ENCODE results near the gene MORN5. TPM values are rescaled to one million over a fixed set of nuclear protein-coding genes. Genes with fewer than 3 reads are reported as not detected.

Gene MORN5
- total and polyA plus RNA-seq, 10 of the 15 experiments (the other 5 are each of a cell fraction or from before 2014, with no cell fraction given): not detected

DNA sequence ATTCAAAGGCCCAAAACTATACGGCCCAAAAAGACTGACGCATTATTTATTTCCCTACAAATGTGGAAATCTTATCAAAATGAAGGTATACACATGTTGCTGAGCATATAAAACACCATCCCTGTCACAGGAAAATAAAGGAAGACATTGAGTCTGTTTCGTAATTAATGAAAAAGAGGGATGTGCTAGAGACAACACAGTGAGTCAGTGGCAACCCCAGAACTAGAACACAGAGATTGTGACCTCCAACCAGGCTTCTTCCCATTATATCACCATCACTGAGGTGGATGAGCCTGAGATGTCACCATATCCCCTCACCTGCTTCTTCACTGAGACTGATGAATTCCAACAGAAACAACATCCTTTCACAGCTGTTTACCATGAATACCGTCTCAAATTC lies 3.9 kb upstream of the MORN5 start:
- H2AFZ ChIP-seq (ENCODE audit: control insufficient read depth, low read depth, low read length): no peak overlapping the region
- ChIA-PET RAD21 (ENCODE audit: unreplicated experiment) (no interaction called here), CTCF (interaction anchor here (0.9 to 7.2 kb wide), 8 partner anchors 11 to 196 kb away, joined by 3 to 43 read pairs (median 4); no protein-coding TSS in a partner anchor), POLR2A (interaction anchor here (0.6 kb wide), 1 partner anchor 9 kb away, joined by 3 read pairs; no protein-coding TSS in a partner anchor), SMC1A (ENCODE audit: uncharacterized antibody, unreplicated experiment) (interaction anchor here (0.7 to 1.2 kb wide), 2 partner anchors 11 to 14 kb away, joined by 4 read pairs; no protein-coding TSS in a partner anchor)
- no peak overlapping the region; the same call in 1 of the 2 replicates for H3K4me2 ChIP-seq (ENCODE audit: control insufficient read depth, insufficient read depth)
- H3K4me1 ChIP-seq (ENCODE audit: control insufficient read depth, insufficient read depth, low read length): no peaks in the 10 kb centered on the region
- no peak overlapping the region for H3K27ac ChIP-seq (ENCODE audit: control insufficient read depth, insufficient read depth)
- H4K20me1 ChIP-seq (ENCODE audit: control insufficient read depth, insufficient read depth): no peaks in the 10 kb centered on the region
- intact Hi-C loops (cut with micrococcal nuclease; ENCODE audit: unreplicated experiment): no loop called here
- H3K27me3 ChIP-seq (replicated peaks in 1 of 2; ENCODE audit: control insufficient read depth in 2 of 2, insufficient read depth in 2 of 2, low read length in 1 of 2): no peaks in the 10 kb centered on the region
- no peaks in the 10 kb centered on the region; a peak in 1 of 4 replicates for H3K36me3 ChIP-seq (ENCODE audit: control insufficient read depth in 2 of 2, insufficient read depth in 2 of 2, low read length in 1 of 2)
- no peak for FAIRE-seq
- no peak overlapping the region for H3K9ac ChIP-seq (ENCODE audit: control insufficient read depth, insufficient read depth, low read length)
- peaks cover 25% of the 10 kb centered on the region for H3K79me2 ChIP-seq (ENCODE audit: control insufficient read depth, insufficient read depth, low read length)
- ATAC-seq: no peak
- 89% methylated on average over 4 of the region's 4 CpGs for WGBS (ENCODE audit: insufficient coverage, insufficient replicate concordance, low lambda C conversion rate, missing lambda C conversion rate)
- no peaks in the 10 kb centered on the region for H3K9me3 ChIP-seq (replicated peaks; ENCODE audit: control insufficient read depth, insufficient read depth, low read length)
- DNase-seq (ENCODE audit: low read depth, low spot score): no peak
- TF ChIP-seq MEF2B (IDR thresholded peaks at IDR 0.05; ENCODE audit: partially characterized antibody, poor library complexity, severe bottlenecking) (no peak), YY1 (IDR thresholded peaks at IDR 0.05; ENCODE audit: low read depth, low read length) (no peak), NRF1 (conservative IDR thresholded peaks at IDR 0.05; ENCODE audit: low read depth, low read length) (no peak), NBN (IDR thresholded peaks at IDR 0.05) (no peak), MYC (IDR thresholded peaks at IDR 0.05; ENCODE audit: insufficient read depth, insufficient read length, insufficient replicate concordance, low read length, severe bottlenecking) (no peak), ESRRA (IDR thresholded peaks at IDR 0.05; ENCODE audit: low read length) (no peak), MTA3 (IDR thresholded peaks at IDR 0.05; ENCODE audit: borderline replicate concordance, low read length) (no peak), POU2F2 (IDR thresholded peaks at IDR 0.05; ENCODE audit: borderline replicate concordance, low read depth, low read length) (no peak), RELA (IDR thresholded peaks at IDR 0.05; ENCODE audit: borderline replicate concordance, partially characterized antibody) (no peak), DPF2 (IDR thresholded peaks at IDR 0.05) (no peak), RAD51 (IDR thresholded peaks at IDR 0.05) (no peak), EED (IDR thresholded peaks at IDR 0.05; ENCODE audit: low read depth) (no peak), NFIC (IDR thresholded peaks at IDR 0.05; ENCODE audit: low read depth, low read length) (no peak)
- TF ChIP-seq, protein P1, sequence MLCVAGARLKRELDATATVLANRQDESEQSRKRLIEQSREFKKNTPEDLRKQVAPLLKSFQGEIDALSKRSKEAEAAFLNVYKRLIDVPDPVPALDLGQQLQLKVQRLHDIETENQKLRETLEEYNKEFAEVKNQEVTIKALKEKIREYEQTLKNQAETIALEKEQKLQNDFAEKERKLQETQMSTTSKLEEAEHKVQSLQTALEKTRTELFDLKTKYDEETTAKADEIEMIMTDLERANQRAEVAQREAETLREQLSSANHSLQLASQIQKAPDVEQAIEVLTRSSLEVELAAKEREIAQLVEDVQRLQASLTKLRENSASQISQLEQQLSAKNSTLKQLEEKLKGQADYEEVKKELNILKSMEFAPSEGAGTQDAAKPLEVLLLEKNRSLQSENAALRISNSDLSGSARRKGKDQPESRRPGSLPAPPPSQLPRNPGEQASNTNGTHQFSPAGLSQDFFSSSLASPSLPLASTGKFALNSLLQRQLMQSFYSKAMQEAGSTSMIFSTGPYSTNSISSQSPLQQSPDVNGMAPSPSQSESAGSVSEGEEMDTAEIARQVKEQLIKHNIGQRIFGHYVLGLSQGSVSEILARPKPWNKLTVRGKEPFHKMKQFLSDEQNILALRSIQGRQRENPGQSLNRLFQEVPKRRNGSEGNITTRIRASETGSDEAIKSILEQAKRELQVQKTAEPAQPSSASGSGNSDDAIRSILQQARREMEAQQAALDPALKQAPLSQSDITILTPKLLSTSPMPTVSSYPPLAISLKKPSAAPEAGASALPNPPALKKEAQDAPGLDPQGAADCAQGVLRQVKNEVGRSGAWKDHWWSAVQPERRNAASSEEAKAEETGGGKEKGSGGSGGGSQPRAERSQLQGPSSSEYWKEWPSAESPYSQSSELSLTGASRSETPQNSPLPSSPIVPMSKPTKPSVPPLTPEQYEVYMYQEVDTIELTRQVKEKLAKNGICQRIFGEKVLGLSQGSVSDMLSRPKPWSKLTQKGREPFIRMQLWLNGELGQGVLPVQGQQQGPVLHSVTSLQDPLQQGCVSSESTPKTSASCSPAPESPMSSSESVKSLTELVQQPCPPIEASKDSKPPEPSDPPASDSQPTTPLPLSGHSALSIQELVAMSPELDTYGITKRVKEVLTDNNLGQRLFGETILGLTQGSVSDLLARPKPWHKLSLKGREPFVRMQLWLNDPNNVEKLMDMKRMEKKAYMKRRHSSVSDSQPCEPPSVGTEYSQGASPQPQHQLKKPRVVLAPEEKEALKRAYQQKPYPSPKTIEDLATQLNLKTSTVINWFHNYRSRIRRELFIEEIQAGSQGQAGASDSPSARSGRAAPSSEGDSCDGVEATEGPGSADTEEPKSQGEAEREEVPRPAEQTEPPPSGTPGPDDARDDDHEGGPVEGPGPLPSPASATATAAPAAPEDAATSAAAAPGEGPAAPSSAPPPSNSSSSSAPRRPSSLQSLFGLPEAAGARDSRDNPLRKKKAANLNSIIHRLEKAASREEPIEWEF (IDR thresholded peaks at IDR 0.05; ENCODE audit: insufficient replicate concordance, low read depth, low read length): no peak
- TF ChIP-seq, protein P2, sequence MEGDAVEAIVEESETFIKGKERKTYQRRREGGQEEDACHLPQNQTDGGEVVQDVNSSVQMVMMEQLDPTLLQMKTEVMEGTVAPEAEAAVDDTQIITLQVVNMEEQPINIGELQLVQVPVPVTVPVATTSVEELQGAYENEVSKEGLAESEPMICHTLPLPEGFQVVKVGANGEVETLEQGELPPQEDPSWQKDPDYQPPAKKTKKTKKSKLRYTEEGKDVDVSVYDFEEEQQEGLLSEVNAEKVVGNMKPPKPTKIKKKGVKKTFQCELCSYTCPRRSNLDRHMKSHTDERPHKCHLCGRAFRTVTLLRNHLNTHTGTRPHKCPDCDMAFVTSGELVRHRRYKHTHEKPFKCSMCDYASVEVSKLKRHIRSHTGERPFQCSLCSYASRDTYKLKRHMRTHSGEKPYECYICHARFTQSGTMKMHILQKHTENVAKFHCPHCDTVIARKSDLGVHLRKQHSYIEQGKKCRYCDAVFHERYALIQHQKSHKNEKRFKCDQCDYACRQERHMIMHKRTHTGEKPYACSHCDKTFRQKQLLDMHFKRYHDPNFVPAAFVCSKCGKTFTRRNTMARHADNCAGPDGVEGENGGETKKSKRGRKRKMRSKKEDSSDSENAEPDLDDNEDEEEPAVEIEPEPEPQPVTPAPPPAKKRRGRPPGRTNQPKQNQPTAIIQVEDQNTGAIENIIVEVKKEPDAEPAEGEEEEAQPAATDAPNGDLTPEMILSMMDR (IDR thresholded peaks at IDR 0.05 in 2 of 3, conservative IDR thresholded peaks at IDR 0.05 in 1 of 3; ENCODE audit: control insufficient read depth in 2 of 3, extremely low read depth in 1 of 3, insufficient read depth in 1 of 3, low read depth in 3 of 3, low read length in 3 of 3): no peak
- no TSS peak for BruUV-seq (replicated peaks)
- in situ Hi-C loops (cut with MboI): no loop called here
- H3K4me3 ChIP-seq: no peak overlapping the region

All from GM12878 (cell line).